ENCODE data around the gene TNFSF9. TPM values are rescaled to one million over a fixed set of nuclear protein-coding genes. Genes with fewer than 3 reads are reported as not detected.
"Not testable (repeated sequence)": the region's sequence is repeated elsewhere in the genome, so short reads cannot be mapped to it uniquely, and the experiment has no call there.

The TNFSF9 gene
- total RNA-seq, 1 donor from 2014 or later: 1.8 TPM

DNA sequence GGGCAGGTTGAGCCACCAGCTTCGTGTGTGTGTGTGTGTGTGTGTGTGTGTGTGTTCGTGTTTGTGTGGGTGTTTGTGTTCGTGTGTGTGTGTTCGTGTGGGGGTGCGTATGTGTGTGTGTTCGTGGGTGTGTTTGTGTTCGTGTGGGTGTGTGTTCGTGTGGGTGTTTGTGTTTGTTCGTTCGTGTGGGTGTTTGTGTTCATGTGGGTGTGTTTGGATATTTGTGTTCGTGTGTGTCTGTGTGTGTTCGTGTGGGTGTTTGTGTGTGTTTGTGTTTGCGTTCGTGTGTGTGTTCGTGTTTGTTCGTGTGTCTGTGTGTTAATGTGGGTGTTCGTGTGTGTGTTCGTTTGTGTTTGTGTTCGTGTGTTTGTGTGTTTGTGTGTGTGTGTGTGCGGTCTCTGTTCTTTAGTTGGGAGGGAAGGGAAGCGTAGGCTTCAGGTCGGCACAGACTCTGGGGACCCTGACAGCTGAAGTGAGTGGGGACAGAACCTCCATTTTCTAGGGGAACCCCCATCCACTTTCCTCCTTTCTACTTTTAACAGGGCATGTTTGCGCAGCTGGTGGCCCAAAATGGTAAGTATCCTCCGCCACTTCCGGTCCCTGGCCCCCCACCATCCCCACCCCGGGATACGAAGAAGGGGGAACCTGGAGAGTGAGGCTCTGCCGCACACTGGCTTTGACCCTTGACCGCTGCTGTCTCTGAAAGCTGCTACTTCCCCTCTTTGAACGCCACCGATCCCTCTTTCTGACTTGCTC, 1.6 kb downstream of the TNFSF9 start:
- DNase-seq (ENCODE audit: low spot score): no peak

DNA sequence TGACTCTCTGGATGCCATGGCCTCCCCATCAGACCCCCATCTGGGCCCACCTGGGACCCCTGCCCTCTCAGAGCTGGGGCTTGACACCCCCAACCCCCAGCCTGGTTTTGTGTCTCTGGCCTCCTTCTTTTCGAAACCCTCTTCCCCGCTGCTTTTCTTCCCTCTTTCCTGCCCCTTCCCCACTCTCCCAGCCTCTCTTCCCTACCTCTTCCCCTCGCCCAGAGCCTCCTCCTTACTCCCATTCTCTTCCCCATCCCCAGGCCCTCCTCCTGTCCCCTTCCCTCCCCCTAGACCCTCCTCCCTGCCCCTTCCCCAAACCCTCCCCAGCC, 2.1 kb downstream of the TNFSF9 start:
- DNase-seq (ENCODE audit: low spot score): no peak

DNA sequence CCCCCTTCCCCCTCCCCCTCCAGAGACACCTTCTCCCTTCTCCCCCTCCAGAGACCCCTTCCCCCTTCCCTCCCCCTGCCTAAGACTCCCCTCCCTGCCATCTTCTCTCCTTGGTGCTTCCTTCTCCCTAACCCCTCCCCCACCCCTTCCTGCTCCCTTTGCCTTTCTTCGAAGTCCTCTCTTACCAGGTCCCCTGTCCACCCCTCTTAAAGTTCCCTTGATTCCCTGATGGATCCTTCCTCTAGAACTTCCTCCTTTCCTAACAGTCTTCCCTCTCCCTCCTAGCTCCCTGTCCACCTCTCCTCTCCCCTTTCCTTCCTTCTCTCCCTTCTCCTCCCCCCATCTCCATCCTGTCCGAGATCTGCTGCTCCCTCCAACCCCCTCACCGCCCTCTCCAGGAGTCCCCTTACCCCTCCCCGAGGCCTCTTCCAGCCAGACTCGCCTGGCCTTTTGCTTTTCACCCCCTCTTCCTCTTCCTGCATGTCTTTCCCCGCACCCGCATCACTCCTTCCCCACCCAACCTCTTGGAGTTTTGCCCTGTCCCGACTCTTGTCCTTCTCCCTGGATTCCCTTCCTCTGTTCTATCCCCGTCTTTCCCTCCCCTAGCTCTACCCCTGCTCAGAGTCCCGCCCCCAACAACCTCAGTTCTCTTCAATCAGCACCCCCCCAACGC, 3.1 kb downstream of the TNFSF9 start:
- DNase-seq (ENCODE audit: low spot score): no peak

DNA sequence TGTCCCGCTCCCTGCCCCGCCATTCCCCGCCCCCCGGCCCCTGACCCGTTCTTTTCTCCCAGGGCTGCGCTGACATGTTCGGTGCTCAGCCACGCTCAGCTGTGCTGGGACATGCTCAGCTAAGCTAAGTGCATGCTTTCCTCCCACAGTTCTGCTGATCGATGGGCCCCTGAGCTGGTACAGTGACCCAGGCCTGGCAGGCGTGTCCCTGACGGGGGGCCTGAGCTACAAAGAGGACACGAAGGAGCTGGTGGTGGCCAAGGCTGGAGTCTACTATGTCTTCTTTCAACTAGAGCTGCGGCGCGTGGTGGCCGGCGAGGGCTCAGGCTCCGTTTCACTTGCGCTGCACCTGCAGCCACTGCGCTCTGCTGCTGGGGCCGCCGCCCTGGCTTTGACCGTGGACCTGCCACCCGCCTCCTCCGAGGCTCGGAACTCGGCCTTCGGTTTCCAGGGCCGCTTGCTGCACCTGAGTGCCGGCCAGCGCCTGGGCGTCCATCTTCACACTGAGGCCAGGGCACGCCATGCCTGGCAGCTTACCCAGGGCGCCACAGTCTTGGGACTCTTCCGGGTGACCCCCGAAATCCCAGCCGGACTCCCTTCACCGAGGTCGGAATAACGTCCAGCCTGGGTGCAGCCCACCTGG, 3.7 kb downstream of the TNFSF9 start:
- DNase-seq (ENCODE audit: low spot score): no peak

DNA sequence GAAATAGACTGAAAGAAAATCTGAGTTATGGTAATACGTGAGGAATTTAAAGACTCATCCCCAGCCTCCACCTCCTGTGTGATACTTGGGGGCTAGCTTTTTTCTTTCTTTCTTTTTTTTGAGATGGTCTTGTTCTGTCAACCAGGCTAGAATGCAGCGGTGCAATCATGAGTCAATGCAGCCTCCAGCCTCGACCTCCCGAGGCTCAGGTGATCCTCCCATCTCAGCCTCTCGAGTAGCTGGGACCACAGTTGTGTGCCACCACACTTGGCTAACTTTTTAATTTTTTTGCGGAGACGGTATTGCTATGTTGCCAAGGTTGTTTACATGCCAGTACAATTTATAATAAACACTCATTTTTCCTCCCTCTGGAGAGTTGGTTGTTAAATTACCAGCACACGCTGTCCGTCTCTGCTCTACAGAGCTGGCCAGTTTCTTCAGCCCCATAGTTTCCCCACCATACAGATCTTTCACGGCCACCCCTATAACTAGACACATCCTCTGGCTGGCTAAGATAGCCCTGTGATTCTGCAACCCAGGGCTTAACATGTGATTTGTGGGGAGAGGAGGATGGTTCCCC, 4.8 kb downstream of the TNFSF9 start:
- no peak for DNase-seq (ENCODE audit: low spot score)

DNA sequence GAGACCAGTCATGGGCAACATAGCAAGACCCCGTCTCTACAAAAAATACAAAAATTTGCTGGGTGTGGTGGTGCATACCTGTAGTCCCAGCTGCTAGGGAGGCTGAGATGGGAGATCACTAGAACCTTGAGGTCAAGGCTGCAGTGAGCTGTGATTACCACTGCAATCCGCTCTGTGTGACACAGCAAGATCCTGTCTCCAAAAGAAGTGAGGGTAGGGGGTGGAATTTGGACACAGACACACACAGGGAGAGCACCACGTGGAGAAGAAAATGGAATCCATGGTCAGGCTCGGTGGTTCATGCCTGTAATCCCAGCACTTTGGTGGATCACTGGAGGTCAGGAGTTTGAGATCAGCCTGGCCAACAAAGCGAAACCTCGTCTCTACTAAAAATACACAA, 8.7 kb downstream of the TNFSF9 start:
- no peak for DNase-seq (ENCODE audit: low spot score)

DNA sequence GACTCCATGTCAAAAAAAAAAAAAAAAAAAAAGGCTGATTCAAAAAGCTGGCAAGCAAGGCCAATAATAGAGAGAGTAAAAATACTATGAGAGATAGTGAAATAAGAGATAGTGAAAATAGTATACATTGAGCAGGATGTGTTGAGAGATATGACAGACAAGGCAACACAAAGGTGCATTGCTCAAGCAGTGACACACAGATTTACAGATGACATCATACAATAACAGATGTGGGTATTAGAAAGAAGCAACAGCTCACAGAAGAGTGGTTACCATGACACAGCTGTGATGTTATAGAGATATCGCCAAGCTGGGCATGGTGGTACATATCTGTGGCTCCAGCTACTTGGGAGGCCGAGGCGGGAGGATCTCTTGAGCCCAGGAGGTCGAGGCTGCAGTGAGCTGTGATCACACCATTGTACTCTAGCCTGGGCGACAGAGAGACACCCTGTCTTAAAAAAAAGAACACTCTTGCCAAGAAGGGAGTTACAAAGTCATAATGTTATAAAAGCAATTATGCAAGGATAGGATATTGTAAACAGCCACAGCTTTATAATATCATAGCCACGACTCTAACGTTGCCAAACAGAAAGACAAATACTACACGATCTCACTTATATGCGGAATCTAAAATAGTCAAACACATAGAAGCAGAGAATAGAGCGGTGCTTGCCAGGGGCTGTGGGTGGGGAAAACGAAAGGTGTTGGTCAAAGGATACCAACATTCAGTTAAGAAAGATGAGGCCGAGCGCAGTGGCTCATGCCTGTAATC, 10.3 kb downstream of the TNFSF9 start:
- no peak for DNase-seq (ENCODE audit: low spot score)

DNA sequence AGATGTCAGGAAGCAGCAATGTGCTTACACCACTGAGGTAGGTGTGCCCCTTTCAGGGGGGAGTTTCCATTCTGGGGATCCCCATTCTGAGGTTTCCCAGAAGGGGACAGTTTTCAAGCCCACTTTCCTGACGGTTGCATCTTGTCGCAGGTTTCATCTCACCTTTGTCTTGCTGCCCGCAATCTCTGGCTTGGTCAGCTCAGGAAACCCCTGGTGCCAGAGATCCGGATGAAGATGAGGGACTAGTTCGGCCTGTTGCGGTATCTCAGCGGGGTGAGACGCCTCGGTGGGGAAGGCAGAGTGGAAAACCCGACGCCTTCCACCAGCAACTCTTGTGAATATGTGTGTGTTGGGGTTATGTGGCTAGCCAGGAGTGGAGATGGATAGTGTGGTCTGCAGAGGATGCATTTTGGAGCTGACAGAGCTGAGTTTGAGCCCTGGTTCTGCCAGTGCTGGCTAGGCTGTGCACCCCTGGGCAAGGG, 13.1 kb downstream of the TNFSF9 start:
- DNase-seq (ENCODE audit: low spot score): no peak

DNA sequence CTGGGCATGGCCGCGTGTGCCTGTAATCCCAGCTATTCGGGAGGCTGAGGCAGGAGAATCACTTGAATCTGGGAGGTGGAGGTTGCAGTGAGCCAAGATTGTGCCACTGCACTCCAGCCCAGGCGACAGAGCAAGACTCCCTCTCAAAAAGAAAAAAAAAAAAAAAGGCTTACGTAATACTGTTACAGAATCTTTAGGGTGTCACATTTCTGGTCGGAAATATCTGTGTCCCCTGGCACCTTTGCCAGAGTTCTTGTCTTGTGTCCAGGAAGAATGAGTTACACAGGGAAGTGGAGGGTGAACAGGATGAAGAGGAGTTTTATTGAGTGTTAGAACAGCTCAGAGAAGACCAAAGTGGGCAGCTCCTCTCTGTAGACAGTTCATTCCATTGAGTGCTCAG, 19.9 kb downstream of the TNFSF9 start:
- peak; percentile 37 for DNase-seq (ENCODE audit: low spot score)

DNA sequence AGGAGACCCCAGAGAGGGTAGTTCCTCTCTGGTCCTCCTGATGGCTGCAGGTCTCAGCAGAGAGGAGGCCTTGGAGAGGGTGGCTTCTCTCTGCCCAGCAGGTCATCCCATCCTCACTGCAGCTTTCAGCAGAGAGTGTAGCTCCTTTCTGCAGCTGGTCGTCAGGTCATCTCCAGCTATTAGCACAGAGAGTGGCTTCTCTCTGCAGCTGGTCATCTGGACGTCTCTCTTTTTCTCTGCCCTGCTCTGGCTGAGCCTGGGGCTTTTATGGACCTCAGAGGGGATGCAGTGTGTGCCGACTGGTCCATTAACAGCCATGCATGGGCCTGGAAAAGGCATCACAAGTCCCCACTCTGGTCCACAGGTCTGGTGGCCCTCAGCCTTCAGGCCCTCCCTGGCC, 20.3 kb downstream of the TNFSF9 start:
- DNase-seq (ENCODE audit: low spot score): peak; percentile 57

DNA sequence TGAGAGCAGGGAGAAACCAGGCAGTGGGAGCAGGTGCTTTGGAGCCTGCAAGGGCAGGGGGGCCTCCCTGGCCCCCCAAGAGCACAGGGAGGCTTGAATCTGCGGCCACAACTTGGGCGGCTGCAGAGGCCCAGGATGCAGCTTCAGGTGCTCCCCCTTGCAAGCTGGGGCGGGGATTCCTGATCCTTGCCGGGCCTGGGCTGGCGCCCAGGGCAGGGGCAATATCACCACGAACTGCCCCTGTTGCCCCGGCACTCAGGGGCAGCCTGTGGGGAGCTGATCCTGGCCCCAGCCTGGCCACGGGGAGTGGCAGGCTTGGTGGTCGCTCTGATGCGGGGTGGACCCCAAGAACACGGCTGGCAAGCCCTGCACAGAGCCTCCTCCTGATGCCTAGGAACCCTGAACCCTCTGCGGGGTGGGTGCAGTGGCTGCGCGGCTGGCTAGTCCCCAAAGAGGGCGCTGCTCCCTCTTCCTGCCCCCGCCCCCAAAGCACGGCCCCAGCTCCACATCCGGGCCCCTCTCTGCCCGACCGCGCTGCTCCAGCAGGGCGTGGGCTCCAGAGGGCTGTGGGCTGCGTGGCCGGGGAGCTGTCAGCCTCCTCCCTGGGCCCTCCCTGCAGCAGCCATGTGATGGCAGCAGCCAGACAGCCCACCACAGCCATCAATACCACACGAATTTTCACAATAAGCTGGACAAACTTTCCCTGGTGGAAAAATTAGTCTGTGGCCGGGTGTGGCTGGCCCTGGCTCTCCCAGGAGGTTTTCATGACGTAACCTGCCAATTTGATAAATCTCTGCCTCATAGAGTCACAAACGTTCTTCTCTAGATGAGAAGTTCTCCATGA, 21.0 kb downstream of the TNFSF9 start:
- peak; percentile 83 for DNase-seq (ENCODE audit: low spot score)

DNA sequence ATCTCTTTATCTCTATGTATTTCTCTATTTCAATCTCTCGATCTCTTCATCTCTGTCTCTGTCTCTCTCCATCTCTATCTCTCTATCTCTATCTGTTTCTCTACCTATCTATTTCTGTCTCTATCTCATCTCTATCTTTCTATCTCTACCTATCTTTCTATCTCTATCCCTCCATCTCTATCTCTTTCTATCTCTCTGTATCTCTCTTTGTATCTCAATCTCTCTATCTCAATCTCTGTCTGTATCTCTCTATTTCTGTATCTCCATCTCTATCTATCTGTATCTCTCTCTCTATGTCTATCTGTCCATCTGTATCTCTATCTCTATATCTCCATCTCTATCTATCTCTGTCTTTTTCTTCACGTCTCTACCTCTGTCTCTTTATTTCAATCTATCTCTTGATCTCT, 25.2 kb downstream of the TNFSF9 start:
- DNase-seq (ENCODE audit: low spot score): no peak

DNA sequence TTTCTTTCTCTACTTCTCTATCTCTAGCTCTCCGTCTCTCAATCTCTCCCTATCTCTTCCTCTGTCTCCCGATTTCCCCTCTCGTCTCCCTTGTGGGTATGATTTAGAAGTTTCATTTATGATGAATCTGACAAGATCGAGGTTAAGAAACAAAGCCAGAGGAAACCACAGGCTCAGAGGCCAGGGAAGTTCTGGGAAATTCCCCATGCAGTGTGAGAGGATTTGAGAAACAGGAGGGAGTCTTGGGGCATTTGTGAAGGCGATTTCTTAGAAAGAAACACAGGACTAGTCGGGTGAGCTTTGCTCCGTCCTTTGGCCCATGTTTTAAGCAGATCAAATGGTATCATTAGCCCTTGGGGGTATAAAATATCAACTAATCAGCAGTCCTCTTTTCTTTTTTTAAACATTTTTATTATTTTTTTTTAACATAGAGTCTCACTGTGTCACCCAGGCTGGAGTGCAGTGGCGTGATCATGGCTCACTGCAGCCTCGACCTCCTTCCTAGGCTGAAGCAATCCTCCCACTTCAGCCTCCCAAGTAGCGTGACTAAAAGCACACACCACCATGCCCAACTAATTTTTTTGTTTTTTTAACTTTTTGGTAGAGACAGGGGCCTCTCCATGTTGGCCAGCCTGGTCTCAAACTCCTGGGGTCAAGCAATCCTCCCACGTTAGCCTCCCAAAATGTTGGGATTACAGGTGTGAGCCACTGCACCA, 25.8 kb downstream of the TNFSF9 start:
- peak; percentile 6 for DNase-seq (ENCODE audit: low spot score)

DNA sequence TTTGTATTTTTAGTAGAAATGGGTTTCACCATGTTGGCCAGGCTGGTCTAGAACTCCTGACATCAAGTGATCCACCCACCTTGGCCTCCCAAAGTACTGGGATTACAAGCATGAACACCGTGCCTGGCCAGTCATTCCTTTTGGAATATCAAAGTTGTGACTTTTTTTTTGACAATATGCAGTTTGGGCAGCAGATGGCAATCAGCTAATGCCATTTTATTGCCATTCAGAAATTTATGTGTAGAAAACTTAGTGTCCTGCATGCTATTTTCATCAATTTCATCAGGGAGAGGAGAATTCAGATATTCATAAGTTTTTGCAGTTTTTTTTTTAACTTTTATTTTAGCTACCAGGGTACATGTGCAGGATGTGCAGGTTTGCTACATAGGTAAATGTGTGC, 31.6 kb downstream of the TNFSF9 start:
- not testable (repeated sequence) for DNase-seq (ENCODE audit: low spot score)

DNA sequence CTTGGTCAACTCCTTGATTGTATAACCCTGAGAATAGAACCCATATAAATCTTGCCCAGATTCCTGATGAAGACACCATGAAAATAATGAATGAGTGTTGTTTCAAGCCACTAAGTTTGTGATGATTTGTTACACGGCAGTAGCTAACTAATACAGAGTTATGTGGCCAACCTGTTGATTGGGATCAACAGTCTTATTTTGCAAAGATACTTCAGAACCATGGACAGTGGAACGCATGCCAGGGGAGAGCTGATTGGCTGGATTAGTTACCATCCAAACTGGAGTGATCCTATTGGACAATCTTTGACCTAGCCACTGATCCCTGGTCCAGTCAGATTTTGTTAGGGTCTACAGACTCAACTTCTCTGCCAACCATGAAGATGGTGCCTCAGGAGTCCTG, 33.6 kb downstream of the TNFSF9 start:
- no peak for DNase-seq (ENCODE audit: low spot score)

DNA sequence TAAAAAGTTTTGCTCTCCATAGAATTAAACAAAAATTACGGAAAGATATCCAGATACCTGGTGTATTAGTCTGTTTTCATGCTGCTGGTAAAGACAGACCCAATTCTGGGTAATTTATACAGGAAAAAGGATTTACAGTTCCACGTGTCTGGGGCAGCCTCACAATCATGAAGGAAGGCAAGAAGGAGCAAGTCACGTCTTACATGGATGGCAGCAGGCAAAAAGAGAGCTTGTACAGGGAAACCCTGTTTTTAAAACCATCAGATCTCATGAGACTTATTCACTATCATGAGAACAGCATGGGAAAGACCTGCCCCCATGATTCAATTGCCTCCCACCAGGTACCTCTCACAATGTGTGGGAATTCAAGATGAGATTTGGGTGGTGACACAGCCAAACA, 35.9 kb downstream of the TNFSF9 start:
- DNase-seq (ENCODE audit: low spot score): not testable (repeated sequence)

DNA sequence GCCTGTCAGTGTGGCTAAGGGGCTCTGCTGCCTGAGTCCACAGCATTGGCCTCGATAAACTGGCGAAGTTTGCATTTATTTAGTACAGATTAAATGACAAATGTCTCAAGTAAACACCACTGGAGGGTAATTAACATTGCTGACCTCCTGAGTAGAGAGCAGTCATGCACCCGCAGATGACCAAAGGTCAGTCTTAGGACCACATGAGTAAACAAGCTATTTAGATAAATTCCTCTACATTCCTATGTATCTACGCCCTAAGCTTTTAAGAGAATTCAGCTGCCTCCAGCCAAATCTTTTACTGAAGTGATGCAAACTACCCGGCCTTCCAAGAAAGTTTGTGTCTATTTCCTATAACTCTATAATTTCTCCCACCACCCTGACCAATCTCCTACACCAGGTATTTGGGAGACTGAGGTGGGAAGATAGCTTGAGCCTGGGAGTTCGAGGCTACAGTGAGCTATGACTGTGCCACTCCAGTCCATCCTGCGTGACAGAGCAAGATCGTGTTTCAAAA, 37.2 kb downstream of the TNFSF9 start:
- no peak for DNase-seq (ENCODE audit: low spot score)

DNA sequence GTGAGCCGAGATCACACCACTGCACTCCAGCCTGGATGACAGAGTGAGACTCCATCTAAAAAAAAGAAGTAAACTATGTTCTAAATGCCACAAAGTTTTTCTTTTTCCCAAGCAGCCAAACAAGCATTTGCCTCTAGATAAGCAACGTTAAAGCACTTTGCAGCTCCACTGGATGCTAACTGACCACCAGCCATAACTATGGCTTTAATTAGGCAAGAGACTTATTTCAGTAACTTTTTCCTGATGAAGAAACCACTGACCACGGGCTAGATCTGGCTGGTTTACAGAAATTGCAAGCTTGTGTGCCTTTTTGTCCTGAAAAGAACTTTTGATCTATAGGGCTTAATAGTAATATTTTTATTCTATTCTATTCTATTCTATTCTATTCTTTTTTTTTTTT, 38.0 kb downstream of the TNFSF9 start:
- no peak for DNase-seq (ENCODE audit: low spot score)

DNA sequence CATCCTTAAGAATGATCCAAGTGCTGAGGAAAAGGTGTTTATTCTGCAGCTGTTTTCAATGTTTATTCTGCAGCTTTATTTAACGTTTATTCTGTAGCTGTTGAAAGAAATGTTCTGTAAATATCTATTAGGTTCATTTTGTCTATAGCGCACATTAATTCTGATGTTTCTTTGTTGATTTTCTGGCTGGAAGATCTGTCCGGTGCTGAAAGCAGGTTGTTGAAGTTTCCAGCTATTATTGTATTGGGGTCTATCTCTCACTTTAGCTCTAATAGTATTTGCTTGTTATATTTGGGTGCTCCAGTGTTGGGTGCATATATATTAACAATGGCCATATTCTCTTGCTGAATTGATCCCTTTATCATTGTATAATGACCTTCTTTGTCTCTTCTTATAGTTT, 39.9 kb downstream of the TNFSF9 start:
- DNase-seq (ENCODE audit: low spot score): no peak

DNA sequence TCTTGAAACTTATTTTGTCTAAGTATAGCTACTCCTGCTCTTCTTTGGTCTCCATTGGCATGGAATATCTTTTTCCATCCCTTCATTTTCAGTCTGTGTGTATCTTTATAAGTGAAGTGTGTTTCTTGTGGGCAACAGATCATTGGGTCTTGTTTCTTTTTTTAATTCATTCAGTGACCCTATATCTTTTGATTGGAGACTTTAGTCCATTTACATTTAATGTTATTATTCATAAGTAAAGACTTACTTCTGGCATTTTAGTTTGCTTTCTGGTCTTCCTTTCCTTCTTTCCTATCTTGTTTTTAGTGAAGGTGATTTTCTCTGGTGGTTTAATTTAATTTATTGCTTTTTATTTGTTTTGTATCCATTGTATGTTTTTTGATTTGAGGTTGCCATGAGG, 40.3 kb downstream of the TNFSF9 start:
- no peak for DNase-seq (ENCODE audit: low spot score)
